ENCODE measurements around the gene CYTH1.
A peak's percentile ranks its signal among the peaks of the same experiment; 100 is the strongest.

CYTH1 gene

GRCh38 chr17:78781893-78782304, at the start of gene CYTH1:
TSS of gene CYTH1 (minus strand) at chr17:78782273. CDS start at chr17:78782223, 50 bp downstream.
- DNase-seq (ENCODE audit: extremely low read depth, low read depth), result no peak
- TF ChIP-seq, protein P1, sequence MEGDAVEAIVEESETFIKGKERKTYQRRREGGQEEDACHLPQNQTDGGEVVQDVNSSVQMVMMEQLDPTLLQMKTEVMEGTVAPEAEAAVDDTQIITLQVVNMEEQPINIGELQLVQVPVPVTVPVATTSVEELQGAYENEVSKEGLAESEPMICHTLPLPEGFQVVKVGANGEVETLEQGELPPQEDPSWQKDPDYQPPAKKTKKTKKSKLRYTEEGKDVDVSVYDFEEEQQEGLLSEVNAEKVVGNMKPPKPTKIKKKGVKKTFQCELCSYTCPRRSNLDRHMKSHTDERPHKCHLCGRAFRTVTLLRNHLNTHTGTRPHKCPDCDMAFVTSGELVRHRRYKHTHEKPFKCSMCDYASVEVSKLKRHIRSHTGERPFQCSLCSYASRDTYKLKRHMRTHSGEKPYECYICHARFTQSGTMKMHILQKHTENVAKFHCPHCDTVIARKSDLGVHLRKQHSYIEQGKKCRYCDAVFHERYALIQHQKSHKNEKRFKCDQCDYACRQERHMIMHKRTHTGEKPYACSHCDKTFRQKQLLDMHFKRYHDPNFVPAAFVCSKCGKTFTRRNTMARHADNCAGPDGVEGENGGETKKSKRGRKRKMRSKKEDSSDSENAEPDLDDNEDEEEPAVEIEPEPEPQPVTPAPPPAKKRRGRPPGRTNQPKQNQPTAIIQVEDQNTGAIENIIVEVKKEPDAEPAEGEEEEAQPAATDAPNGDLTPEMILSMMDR (IDR thresholded peaks at IDR 0.05; ENCODE audit: low read depth, low read length), result no peak

DNA sequence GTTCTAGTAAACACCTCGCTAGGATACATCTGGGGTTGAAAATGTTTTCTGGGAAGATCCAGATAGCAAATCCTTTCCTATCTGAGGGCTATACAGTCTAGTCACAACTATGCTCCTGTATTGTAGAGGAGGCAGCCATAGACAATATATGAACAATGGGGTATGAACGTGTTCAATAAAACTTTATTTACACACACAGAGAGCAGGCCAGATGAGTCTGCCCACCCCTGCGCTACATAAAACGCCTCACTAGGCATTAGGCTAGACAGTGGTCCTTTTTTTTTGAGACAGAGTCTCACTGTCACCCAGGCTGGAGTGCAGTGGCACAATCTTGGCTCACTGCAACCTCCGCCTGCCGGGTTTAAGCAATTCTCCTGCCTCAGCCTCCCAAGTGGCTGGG, 47.4 kb upstream of the CYTH1 start:
- TF ChIP-seq, protein P1 (IDR thresholded peaks at IDR 0.05; ENCODE audit: low read depth, low read length), result no peak
- no peak for DNase-seq (ENCODE audit: extremely low read depth, low read depth)

GRCh38 chr17:78828470-78829185, 46.6 kb upstream of the CYTH1 start:
- TF ChIP-seq, protein P1 (IDR thresholded peaks at IDR 0.05; ENCODE audit: low read depth, low read length), result peak; percentile 28
- DNase-seq (ENCODE audit: extremely low read depth, low read depth), result no peak

- TF ChIP-seq, protein P1 (IDR thresholded peaks at IDR 0.05; ENCODE audit: low read depth, low read length), result no peak
Observed at GRCh38 chr17:78826836-78827509, 44.9 kb upstream of the CYTH1 start.

GRCh38 chr17:78826421-78826820, 44.3 kb upstream of the CYTH1 start:
- no peak for DNase-seq (ENCODE audit: extremely low read depth, low read depth)
- TF ChIP-seq, protein P1 (IDR thresholded peaks at IDR 0.05; ENCODE audit: low read depth, low read length), result no peak

More at GRCh38 chr17:78826836-78827509, 44.9 kb upstream of the CYTH1 start:
- no peak for DNase-seq (ENCODE audit: extremely low read depth, low read depth)

DNA sequence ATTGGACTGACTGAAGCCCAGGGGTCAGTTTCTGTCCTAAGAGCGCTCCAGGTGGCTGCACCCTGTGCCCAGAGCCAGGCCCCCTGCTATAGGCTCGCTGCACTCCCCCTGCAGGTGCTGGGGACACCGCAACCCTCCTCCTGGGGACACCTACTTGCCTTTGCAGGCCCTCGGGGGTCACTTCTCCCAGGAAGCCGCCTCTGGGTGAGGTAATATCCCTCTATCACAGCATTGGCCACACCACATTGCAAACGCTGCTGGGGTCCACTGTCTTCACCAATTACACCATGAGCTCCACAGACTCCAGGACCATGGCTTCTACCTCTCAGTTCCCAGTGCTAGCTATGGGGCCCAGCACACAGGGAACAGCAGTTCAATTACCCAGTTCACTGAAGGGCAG, 43.6 kb upstream of the CYTH1 start:
- TF ChIP-seq, protein P1 (IDR thresholded peaks at IDR 0.05; ENCODE audit: low read depth, low read length), result no peak
- no peak for DNase-seq (ENCODE audit: extremely low read depth, low read depth)

GRCh38 chr17:78824240-78824639, 42.2 kb upstream of the CYTH1 start:
- TF ChIP-seq, protein P1 (IDR thresholded peaks at IDR 0.05; ENCODE audit: low read depth, low read length), result no peak
- DNase-seq (ENCODE audit: extremely low read depth, low read depth), result no peak

All from AG09319 (cell line).